Spinal cord (tissue), 10 donors: Measurements from ENCODE around the gene ITGB3. TPM values are rescaled to one million over a fixed set of nuclear protein-coding genes. Genes with fewer than 3 reads are reported as not detected.

Source experiments
- DNase-seq, 6 donors: peaks; one replicate each; pipeline versions ENCODE4 v3.0.0 to v3.0.0-alpha.2; 2013 to 2015; ENCODE audit warnings: low spot score in 6 of 6, low read depth in 4 of 6
- H3K27ac ChIP-seq: one replicate; pipeline ENCODE4 v1.5.1; 2013; ENCODE audit warnings: low read depth, low read length, control low read depth
- H3K27me3 ChIP-seq: one replicate; pipeline ENCODE4 v1.6.1; 2013; ENCODE audit warnings: low read length; ENCODE audit not compliant: control insufficient read depth, insufficient read depth
- H3K36me3 ChIP-seq: one replicate; pipeline ENCODE4 v1.6.1; 2013; ENCODE audit warnings: low read length; ENCODE audit not compliant: control insufficient read depth, insufficient read depth
- H3K4me1 ChIP-seq: one replicate; pipeline ENCODE4 v1.6.1; 2013; ENCODE audit warnings: low read length; ENCODE audit not compliant: control insufficient read depth, insufficient read depth
- H3K4me3 ChIP-seq: one replicate; pipeline ENCODE4 v1.5.1; 2013; ENCODE audit warnings: low read depth, low read length, control low read depth
- H3K9me3 ChIP-seq: one replicate; pipeline ENCODE4 v1.6.1; 2013; ENCODE audit warnings: low read length; ENCODE audit not compliant: control insufficient read depth, insufficient read depth
- WGBS: methylation state at CpG from one replicate; pipeline ENCODE4 v1.1.5; 2013; ENCODE audit warnings: missing lambda C conversion rate; ENCODE audit not compliant: insufficient coverage; 5-methylcytosine and 5-hydroxymethylcytosine counted together
- polyA plus RNA-seq, 2 donors: library from polyadenylated mRNA; unstranded; fragments of 120-200 nt; gene quantifications; one replicate each; pipeline ENCODE4 v1.2.1, GENCODE V29; 2013; ENCODE audit not compliant: insufficient read length in 2 of 2
- total RNA-seq, 2 donors: library from RNA; depleted of rRNA in 1 of 2; stranded (reverse); fragments of 120-200 nt in 1 of 2; fragments of >200 nt in 1 of 2; gene quantifications; one replicate each; pipeline versions ENCODE4 v1.2.3 to v1.2.4, GENCODE V29; 2013 to 2014
- donor health status: healthy.

Gene ITGB3
- total and polyA plus RNA-seq, 4 donors, result 2.6 to 7.5 (median 3.6) TPM

DNA sequence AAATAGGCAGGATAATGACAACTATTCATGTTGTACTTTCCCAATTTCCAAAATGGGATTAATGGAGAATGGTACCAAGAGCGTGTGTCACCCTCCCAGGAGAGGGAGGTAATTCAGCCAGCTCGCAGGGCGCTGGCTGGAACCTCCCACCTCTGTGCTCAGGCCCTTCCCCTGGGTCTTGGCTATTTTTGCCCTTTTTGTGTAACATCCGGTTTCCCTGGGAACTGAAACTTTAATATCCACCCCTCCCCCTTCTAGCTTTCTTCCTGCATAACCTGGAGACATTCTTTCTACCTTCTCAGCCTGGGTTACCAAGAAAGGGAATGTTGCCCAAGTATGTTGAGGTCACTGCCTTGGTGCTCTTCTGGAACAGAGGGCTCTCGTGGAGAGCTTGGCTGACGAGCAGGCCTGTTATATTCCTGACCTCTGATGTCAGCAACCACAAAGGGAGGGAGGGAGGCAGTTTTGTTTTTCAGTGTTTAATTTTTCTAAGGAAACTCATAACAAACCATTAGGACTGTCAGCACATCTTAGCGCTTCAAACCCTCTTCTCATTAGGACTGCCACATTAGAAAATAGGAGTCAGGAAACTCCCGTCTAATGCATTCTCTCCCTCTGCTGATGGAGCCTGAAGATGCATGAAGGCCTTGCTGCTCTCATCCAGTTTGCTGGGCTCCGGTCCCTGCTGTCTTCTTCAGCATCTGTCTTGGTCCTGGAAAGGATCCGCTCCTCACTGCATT, 25.6 kb downstream of the ITGB3 start:
- no peaks in the 10 kb centered on the region for H3K9me3 ChIP-seq
- 73% methylated on average over 5 of the region's 10 CpGs for WGBS
- peak overlapping the region; percentile 11 for H3K27ac ChIP-seq
- no peaks in the 10 kb centered on the region for H3K36me3 ChIP-seq
- H3K4me3 ChIP-seq, result no peak overlapping the region
- H3K4me1 ChIP-seq, result peaks cover 20% of the 10 kb centered on the region
- DNase-seq, result peak in 1 of 6 donors; percentile 24
- H3K27me3 ChIP-seq, result no peaks in the 10 kb centered on the region

DNA sequence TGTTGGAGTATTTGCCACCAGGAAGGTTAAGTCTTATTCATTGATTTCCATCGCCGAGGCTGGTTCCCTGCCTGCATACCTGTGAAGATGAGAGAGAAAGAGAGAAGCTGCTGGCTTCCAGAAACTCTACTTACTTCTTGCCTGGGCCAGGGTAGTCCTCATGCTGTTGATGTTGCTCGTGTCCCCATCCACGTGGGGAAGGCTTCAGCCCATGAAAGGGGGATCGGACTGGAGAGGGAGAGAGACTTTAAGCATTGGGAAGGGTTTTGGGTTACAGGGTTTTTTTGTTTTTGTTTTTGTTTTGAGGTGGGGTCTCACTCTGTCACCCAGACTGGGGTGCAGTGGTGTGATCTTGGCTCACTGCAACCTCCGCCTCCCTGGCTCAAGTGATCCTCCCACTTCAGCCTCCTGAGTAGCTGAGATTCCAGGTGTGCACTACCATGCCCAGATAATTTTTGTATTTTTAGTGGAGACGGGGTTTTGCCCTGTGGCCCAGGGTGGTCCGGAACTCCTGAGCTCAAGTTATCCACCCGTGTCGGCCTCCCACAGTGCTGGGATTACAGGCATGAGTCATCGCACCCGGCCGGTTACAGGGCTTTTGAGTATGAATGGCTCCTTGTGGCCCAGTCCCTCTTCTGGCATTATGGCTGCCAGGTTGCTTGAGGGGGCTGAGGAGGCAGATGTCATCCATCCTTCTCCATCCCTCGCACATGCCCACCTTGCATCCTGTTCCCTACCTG, 26.6 kb downstream of the ITGB3 start:
- Histone ChIP-seq H3K9me3 (no peaks in the 10 kb centered on the region), H3K4me1 (peaks cover 17% of the 10 kb centered on the region), H3K27ac (no peak overlapping the region), H3K4me3 (no peak overlapping the region), H3K36me3 (no peaks in the 10 kb centered on the region), H3K27me3 (no peaks in the 10 kb centered on the region)
- whole genome bisulfite sequencing, result 83% methylated on average over 11 of the region's 14 CpGs
- no peak for DNase-seq

DNA sequence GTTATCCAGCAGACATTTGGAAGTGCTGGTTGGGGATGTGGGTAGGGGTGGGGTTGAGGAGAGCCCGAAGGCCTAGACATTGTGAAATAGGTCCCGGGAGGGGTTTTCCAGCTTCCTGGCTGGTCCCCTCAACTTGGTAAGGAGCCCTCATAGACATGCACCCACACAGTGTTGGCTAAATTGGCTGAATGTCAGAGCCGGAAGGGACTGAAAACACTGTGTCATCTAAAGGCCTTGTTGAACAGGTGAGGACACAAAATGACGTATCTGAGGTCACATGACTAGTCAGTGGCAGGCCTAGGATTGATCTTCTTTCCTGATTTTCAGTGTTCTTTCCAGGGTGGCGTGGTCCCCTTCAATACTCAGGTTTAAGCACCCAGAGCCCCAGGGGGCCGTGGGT, 27.6 kb downstream of the ITGB3 start:
- H3K27ac ChIP-seq, result no peak overlapping the region

DNA sequence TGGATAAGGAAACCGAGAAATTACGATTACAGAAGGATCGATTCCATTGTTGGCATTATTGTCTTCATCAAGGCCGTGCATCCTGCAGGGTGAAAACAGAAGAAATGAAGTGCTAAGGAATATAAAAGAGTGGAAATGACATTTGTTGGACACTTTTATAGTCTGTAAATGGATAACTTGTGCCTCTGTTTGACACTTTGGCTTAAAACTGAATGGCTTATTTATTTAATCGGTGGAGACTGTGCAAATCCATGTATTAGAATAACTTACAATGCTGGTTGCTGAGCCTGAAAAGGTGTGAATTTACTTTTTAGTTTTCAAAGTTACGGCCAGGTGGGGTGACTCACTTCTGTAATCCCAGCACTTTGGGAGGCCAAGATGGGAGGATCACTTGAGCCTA, 31.4 kb downstream of the ITGB3 start:
- Histone ChIP-seq H3K9me3 (no peaks in the 10 kb centered on the region), H3K27me3 (no peaks in the 10 kb centered on the region), H3K4me1 (no peaks in the 10 kb centered on the region), H3K4me3 (no peak overlapping the region), H3K36me3 (no peaks in the 10 kb centered on the region), H3K27ac (no peak overlapping the region)
- no peak for DNase-seq
- 87% methylated on average over 5 of the region's 6 CpGs for WGBS

More for the DNA sequence above, 27.6 kb downstream of the ITGB3 start:
- no peaks in the 10 kb centered on the region for H3K27me3 ChIP-seq
- no peaks in the 10 kb centered on the region for H3K36me3 ChIP-seq
- no peaks in the 10 kb centered on the region for H3K9me3 ChIP-seq
- H3K4me3 ChIP-seq, result no peak overlapping the region
- WGBS, result 83% methylated on average over 6 of the region's 6 CpGs
- peaks cover 8% of the 10 kb centered on the region for H3K4me1 ChIP-seq
- DNase-seq, result no peak

DNA sequence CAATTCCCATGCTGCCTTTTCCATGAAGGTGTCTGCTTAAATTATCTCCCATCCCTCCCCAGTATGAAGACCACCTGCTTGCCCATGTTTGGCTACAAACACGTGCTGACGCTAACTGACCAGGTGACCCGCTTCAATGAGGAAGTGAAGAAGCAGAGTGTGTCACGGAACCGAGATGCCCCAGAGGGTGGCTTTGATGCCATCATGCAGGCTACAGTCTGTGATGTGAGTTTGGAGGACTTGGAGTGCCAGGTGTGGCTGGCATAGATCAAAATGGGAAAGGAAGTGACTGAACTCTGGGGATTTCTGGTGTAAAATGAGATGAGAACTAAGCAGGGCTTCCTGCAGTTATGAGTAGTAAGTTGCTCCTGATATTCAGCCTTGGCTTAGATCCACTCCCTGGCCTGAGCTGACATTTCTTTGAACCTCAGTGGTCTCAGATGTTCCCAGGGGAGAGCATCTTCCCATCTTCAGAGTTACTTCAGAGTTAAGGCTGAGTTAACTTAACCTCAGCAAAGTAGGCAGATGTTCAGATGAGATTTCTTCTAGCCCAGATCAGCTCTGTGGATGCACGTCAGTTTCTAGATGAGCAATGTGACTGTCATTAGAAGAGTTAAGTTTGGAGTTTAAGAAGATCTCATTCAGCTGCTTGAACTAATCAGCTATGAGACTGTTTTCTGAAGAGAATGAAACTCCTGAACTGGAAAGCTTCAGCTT, 32.7 kb downstream of the ITGB3 start:
- WGBS, result 93% methylated on average over 6 of the region's 6 CpGs
- H3K9me3 ChIP-seq, result no peaks in the 10 kb centered on the region
- no peak for DNase-seq

DNA sequence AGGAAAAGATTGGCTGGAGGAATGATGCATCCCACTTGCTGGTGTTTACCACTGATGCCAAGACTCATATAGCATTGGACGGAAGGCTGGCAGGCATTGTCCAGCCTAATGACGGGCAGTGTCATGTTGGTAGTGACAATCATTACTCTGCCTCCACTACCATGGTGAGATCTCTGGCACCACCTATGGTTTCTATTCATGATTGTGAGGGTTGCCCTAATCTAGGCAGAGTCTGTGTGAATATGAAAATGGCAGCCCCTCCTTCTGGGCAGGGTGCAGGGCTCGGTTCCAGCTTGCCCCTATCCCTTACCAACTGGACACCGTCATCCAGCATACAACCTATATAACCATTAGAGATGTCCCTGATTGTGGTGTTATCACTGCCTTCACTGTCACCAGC, 33.4 kb downstream of the ITGB3 start:
- no peaks in the 10 kb centered on the region for H3K27me3 ChIP-seq
- H3K36me3 ChIP-seq, result no peaks in the 10 kb centered on the region
- no peak overlapping the region for H3K4me3 ChIP-seq
- H3K9me3 ChIP-seq, result no peaks in the 10 kb centered on the region
- H3K27ac ChIP-seq, result no peak overlapping the region
- WGBS, result 94% methylated on average over 2 of the region's 4 CpGs
- DNase-seq, result no peak
- no peaks in the 10 kb centered on the region for H3K4me1 ChIP-seq

More for the DNA sequence above, 32.7 kb downstream of the ITGB3 start:
- no peaks in the 10 kb centered on the region for H3K27me3 ChIP-seq
- no peaks in the 10 kb centered on the region for H3K36me3 ChIP-seq
- H3K4me3 ChIP-seq, result no peak overlapping the region
- H3K4me1 ChIP-seq, result no peaks in the 10 kb centered on the region
- no peak overlapping the region for H3K27ac ChIP-seq

DNA sequence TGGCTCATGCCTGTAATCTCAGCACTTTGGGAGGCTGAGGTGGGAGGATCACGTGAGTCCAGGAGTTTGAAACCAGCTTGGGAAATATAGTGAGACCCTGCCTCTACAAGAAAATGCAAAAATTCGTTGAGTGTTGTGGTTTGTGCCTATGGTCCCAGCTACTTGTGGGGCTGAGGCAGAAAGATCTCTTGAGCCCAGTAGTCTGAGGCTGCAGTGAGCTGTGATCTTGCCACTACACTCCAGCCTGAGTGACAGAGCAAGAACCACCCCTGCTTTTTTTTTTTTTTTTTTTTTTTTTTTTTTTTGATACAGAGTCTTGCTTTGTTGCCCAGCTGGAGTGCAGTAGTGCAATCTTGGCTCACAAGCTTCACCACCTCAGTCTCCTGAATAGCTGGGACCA, 34.0 kb downstream of the ITGB3 start:
- Histone ChIP-seq H3K4me1 (no peaks in the 10 kb centered on the region), H3K27ac (no peak overlapping the region), H3K36me3 (peaks cover 3% of the 10 kb centered on the region), H3K4me3 (no peak overlapping the region), H3K9me3 (no peaks in the 10 kb centered on the region), H3K27me3 (no peaks in the 10 kb centered on the region)
- DNase-seq, result no peak
- WGBS, result 73% methylated on average over 2 of the region's 2 CpGs

DNA sequence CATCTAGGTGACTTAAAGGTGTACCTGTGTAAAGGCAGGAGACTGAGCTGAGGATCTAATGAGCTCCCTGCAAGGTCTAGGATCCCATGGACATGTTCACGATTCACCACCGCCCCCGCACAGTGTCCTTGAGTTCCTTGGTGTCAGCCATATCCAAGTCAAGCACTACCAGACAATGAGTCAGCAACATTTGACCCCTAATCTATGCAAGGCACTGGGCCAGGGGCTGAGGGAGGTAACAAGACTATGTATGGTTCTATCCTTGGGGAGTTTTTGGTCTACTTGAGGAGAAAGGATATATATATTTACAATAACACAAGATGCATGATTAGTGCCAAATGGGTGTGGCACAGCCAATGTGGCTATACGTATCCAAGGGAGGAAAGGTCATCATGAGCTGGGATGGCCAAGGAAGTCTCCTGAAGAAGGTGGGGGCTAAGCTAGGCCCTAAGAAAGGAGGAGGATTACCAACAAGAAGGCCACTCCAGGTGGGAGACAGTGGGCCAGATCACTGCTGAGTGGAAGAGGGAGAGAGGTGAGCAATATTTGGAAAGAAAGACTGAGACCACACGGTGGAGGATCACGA, 35.0 kb downstream of the ITGB3 start:
- WGBS, result 91% methylated on average over 6 of the region's 6 CpGs

DNA sequence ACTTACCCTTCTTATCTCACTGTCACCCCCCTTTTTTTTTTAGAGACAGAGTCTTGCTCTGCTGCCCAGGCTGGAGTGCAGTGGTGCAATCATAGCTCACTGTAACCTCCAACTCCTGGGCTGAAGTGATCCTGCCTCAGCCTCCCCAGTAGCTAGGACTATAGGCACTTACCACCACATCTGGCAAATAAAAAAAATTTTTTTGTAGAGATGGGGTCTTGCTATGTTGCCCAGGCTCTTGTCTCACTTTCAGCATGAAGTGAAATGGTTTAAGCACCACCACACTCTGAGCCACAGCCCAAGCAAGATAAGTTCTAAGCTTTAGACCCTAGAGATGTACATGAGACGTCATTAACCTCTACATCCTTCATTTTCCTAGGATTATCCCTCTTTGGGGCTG, 35.7 kb downstream of the ITGB3 start:
- H3K4me1 ChIP-seq, result peaks cover 3% of the 10 kb centered on the region
- no peaks in the 10 kb centered on the region for H3K27me3 ChIP-seq
- H3K36me3 ChIP-seq, result peaks cover 3% of the 10 kb centered on the region
- no peaks in the 10 kb centered on the region for H3K9me3 ChIP-seq
- H3K4me3 ChIP-seq, result no peak overlapping the region
- no peak overlapping the region for H3K27ac ChIP-seq
- WGBS, result no CpG with 5 or more reads among the region's 1 CpG
- no peak for DNase-seq

More for the DNA sequence above, 35.0 kb downstream of the ITGB3 start:
- Histone ChIP-seq H3K4me1 (no peaks in the 10 kb centered on the region), H3K27ac (no peak overlapping the region), H3K4me3 (no peak overlapping the region), H3K27me3 (no peaks in the 10 kb centered on the region), H3K36me3 (peaks cover 3% of the 10 kb centered on the region), H3K9me3 (no peaks in the 10 kb centered on the region)
- DNase-seq, result no peak
